ENCODE results near the gene CFAP97D2. TPM values are rescaled to one million over a fixed set of nuclear protein-coding genes. Genes with fewer than 3 reads are reported as not detected.

Gene CFAP97D2
- total RNA-seq, 1 donor from 2014 or later, result not detected

DNA sequence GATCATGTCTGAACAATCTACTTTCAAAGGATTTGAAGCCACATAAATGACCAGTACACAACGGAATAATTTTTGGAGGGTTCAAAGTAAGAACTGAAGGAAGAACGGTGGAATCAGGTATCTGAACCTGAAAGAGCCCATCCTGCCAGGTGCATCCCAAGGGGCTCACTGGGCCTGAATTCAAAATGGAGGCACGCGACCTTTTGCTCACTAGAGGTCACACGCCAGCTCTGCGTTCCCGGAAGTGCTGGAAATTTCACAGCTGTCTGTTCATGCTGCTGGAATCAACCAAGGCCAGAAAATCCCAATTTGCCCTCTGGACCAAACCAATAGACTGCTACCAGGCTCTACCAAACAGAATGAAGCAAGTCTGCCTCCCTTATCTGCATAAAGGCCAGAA lies 42.5 kb upstream of the CFAP97D2 start:
- Mint-ChIP-seq H3K4me3 (no peak overlapping the region), H3K4me1 (ENCODE audit: unreplicated experiment) (peaks cover 8% of the 10 kb centered on the region), H3K36me3 (no peaks in the 10 kb centered on the region), H3K27me3 (peaks cover 9% of the 10 kb centered on the region), H3K27ac (no peak overlapping the region), H3K9me3 (no peaks in the 10 kb centered on the region)
- no peak for DNase-seq (ENCODE audit: extremely low spot score, unreplicated experiment)
- TF ChIP-seq, protein P1, sequence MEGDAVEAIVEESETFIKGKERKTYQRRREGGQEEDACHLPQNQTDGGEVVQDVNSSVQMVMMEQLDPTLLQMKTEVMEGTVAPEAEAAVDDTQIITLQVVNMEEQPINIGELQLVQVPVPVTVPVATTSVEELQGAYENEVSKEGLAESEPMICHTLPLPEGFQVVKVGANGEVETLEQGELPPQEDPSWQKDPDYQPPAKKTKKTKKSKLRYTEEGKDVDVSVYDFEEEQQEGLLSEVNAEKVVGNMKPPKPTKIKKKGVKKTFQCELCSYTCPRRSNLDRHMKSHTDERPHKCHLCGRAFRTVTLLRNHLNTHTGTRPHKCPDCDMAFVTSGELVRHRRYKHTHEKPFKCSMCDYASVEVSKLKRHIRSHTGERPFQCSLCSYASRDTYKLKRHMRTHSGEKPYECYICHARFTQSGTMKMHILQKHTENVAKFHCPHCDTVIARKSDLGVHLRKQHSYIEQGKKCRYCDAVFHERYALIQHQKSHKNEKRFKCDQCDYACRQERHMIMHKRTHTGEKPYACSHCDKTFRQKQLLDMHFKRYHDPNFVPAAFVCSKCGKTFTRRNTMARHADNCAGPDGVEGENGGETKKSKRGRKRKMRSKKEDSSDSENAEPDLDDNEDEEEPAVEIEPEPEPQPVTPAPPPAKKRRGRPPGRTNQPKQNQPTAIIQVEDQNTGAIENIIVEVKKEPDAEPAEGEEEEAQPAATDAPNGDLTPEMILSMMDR (conservative IDR thresholded peaks at IDR 0.05), result no peak

DNA sequence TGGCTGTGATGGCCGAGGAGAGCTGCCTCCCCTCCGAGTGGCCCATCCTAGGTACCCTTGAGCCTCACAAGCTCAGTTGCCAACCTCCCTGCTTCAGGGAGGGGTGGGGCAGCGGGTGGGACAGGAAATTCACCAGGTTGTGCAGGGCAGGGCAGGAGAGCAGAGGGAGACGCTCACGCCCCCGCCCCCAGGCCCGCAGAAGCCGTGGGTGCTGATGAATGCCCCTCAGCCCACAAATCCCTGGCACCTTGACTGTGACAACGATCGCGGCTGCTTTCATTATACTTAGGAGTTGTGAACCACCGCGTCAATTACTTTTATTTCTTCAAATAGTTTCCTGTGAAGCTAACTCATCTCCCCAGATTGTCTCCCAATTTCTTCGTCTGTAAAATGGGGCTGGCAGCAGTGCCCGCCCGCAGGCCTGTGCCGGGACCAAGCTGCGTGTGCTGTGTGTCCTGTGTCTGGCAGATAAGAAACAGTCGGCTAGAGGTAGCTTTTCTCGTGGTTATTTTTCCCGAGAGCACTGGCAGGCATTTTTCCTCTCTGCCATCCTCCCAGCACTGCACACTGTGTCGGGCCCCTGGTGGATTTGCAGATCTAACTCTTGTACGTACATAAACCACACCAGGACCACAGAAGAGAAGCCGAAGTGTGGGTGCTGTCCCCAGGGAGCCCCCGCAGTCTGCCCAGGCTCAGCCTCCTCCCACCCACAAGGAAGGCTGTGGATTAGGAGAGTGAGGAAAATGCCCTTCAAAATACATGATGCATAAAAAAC lies 38.7 kb upstream of the CFAP97D2 start:
- DNase-seq (ENCODE audit: extremely low spot score, unreplicated experiment), result no peak
- Mint-ChIP-seq H3K9me3 (no peaks in the 10 kb centered on the region), H3K4me3 (no peak overlapping the region), H3K27ac (no peak overlapping the region), H3K36me3 (no peaks in the 10 kb centered on the region), H3K4me1 (ENCODE audit: unreplicated experiment) (peaks cover 8% of the 10 kb centered on the region), H3K27me3 (peaks cover 5% of the 10 kb centered on the region)
- TF ChIP-seq, protein P1 (conservative IDR thresholded peaks at IDR 0.05), result no peak

DNA sequence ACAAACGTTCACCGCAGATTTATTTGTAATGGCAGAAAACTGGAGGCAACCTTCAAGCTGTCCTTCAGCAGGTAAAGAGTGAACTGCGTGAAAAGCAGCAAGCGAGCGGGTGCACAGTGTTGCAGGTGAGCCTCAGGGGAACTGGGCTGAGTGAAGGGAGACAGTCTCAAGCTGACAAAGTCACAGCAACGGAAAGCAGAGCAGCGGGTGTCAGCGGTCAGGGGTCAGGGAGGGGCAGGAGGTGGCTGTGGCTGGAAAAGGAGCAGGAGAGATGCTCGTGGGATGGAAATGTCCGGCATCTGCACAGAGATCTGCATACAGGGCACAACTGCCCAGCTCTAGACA lies 38.2 kb upstream of the CFAP97D2 start:
- no peak overlapping the region for H3K27ac Mint-ChIP-seq
- H3K36me3 Mint-ChIP-seq, result no peaks in the 10 kb centered on the region
- TF ChIP-seq, protein P1 (conservative IDR thresholded peaks at IDR 0.05), result no peak
- no peaks in the 10 kb centered on the region for H3K9me3 Mint-ChIP-seq
- DNase-seq (ENCODE audit: extremely low spot score, unreplicated experiment), result no peak
- no peak overlapping the region for H3K4me3 Mint-ChIP-seq
- H3K27me3 Mint-ChIP-seq, result peaks cover 5% of the 10 kb centered on the region
- peaks cover 8% of the 10 kb centered on the region for H3K4me1 Mint-ChIP-seq (ENCODE audit: unreplicated experiment)

DNA sequence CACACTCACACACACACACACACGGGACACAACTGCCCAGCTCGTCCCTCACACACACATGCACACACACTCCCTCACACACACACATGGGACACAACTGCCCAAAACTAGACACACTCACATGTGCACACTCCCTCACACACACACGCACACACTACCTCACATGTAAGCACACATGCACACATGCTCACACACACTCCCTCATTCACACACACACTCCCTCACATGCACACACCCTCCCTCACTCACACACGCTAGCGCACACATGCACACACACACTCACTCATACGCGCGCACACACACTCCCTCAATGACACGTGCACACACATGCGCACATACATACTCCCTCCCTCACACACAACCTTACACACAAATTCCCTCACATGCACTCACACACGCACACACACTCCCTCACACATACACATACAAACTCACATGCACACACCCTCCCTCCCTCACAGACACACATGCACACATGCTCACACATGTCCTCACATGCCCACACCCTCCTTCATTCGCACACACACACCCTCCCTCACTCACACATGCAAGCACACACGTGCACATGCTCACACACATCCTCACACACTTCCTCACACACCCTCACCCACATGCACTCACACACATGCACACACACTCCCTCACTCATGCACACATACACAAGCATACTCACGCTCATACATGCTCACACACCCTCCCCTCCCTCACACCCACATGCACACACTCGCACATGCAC lies 37.6 kb upstream of the CFAP97D2 start:
- Mint-ChIP-seq H3K27ac (no peak overlapping the region), H3K4me1 (ENCODE audit: unreplicated experiment) (peaks cover 8% of the 10 kb centered on the region)

DNA sequence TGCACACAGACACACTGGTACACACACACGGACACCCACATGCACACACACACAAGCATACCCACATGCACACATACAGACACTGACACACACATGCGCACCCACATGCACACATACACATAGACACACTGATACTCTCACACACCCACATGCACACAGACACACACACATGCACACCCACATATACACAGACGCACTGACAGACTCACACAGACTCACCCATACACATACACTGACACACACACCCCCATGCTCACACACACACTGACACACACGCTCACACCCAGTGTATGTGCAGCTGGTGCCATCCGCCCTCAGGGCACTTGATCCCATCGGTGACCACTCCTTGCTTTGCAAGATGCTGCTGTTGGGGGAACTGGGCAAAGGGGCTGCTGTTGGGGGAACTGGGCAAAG lies 36.9 kb upstream of the CFAP97D2 start:
- peaks cover 8% of the 10 kb centered on the region for H3K4me1 Mint-ChIP-seq (ENCODE audit: unreplicated experiment)
- H3K27me3 Mint-ChIP-seq, result peaks cover 10% of the 10 kb centered on the region
- TF ChIP-seq, protein P1 (conservative IDR thresholded peaks at IDR 0.05), result no peak

More for the DNA sequence above, 37.6 kb upstream of the CFAP97D2 start:
- Mint-ChIP-seq H3K9me3 (no peaks in the 10 kb centered on the region), H3K36me3 (no peaks in the 10 kb centered on the region), H3K4me3 (no peak overlapping the region), H3K27me3 (peaks cover 5% of the 10 kb centered on the region)
- TF ChIP-seq, protein P1 (conservative IDR thresholded peaks at IDR 0.05), result no peak
- no peak for DNase-seq (ENCODE audit: extremely low spot score, unreplicated experiment)

More for the DNA sequence above, 36.9 kb upstream of the CFAP97D2 start:
- H3K36me3 Mint-ChIP-seq, result no peaks in the 10 kb centered on the region
- H3K27ac Mint-ChIP-seq, result no peak overlapping the region
- no peak overlapping the region for H3K4me3 Mint-ChIP-seq
- no peak for DNase-seq (ENCODE audit: extremely low spot score, unreplicated experiment)
- H3K9me3 Mint-ChIP-seq, result no peaks in the 10 kb centered on the region

Data from type B pancreatic cell (in vitro differentiated cells).